ENCODE data around the gene HECTD1.

DNA sequence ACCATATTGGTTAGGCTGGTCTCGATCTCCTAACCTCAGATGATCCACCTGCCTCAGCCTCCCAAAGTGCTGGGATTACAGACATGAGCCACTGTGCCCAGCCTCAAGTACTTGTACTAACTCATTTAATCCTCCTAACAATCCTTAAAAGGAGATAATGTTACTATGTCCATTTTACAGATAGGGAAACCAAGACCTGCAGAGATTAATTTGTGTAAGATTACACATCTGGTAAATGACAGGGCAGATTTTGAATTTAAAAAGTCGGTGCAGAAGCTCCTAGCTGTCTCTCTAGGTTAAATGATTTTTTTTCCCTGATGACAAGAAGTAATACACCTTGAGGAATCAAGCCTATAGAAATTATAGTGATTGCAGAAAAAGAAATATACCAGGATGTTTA lies 13.7 kb upstream of the HECTD1 start:
- TF ChIP-seq POLR2A (IDR thresholded peaks at IDR 0.05; ENCODE audit: low read depth, low read length): no peak
- TF ChIP-seq POLR2AphosphoS5 (IDR thresholded peaks at IDR 0.05; ENCODE audit: low read depth, low read length): no peak
- TF ChIP-seq TAF1 (IDR thresholded peaks at IDR 0.05; ENCODE audit: low read depth, low read length): no peak

Data from GM12891 (cell line).